ENCODE measurements around the gene TMEM54.

The TMEM54 gene

DNA sequence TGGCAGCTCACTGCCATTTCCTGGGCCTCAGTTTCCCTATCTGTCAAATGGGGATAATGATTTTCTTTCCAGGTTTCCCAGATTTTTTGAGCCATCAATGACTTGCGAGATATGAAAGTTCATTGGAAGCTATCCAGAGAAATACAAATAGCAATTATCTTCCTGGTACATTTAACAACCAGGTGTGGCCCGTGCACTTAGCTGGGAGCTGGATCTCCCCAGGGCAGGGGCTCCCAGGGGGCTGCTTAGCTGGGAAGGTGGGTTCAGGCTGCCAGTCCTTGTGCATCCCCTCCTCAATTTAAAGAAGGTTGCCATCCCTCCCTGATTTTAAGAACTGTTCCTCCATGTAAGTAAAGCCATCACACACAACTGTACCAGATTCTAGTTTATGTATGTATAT lies 3.6 kb upstream of the TMEM54 start:
- Mint-ChIP-seq H3K27me3 (ENCODE audit: low read depth, poor library complexity) (peaks cover 50% of the 10 kb centered on the region), H3K4me1 (no peaks in the 10 kb centered on the region), H3K27ac (no peak overlapping the region), H3K4me3 (no peak overlapping the region), H3K9me3 (no peaks in the 10 kb centered on the region), H3K36me3 (ENCODE audit: low read depth) (no peaks in the 10 kb centered on the region)
- no peak for DNase-seq
- TF ChIP-seq, protein P1, sequence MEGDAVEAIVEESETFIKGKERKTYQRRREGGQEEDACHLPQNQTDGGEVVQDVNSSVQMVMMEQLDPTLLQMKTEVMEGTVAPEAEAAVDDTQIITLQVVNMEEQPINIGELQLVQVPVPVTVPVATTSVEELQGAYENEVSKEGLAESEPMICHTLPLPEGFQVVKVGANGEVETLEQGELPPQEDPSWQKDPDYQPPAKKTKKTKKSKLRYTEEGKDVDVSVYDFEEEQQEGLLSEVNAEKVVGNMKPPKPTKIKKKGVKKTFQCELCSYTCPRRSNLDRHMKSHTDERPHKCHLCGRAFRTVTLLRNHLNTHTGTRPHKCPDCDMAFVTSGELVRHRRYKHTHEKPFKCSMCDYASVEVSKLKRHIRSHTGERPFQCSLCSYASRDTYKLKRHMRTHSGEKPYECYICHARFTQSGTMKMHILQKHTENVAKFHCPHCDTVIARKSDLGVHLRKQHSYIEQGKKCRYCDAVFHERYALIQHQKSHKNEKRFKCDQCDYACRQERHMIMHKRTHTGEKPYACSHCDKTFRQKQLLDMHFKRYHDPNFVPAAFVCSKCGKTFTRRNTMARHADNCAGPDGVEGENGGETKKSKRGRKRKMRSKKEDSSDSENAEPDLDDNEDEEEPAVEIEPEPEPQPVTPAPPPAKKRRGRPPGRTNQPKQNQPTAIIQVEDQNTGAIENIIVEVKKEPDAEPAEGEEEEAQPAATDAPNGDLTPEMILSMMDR (IDR thresholded peaks at IDR 0.05) = no peak

DNA sequence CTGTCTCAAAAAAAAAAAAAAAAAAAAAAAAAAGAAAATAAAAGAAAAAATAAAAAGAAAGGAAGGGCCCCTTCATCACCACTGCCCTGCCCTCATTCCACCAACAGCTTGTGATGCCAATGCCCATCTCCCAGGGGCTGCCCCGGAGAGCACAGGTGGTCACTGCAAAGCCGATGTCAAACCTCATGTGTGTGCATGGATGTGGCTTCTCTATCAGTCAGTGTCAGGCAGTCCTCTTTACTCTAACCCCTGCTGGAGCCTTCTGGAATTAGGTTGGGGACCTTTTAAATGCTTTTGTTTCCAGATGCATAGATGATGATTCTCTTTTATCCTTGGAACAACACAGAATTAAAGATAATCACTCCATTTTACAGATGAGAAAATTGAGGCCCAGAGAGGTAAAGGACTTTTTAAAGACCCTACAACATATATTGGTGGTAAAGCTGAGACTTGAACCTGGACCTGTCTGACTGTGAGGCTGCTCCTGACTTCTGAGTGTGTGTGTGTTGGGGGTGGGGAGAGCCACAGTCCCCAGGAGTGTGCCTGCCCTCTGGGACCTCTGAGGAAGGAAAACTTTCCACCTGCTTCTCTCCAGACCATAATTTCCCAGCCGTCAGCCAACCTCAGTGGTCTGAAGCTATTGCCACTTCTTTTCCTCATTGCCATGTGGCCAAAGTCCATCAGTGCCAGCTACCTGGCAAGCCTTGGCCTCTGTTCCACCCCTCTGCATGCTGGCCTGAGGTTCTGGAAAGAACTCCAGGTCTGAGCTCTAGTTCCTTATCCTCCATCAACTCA lies 3.0 kb upstream of the TMEM54 start:
- DNase-seq = no peak
- no peaks in the 10 kb centered on the region for H3K36me3 Mint-ChIP-seq (ENCODE audit: low read depth)
- TF ChIP-seq, protein P1 (IDR thresholded peaks at IDR 0.05) = no peak
- H3K4me1 Mint-ChIP-seq = no peaks in the 10 kb centered on the region
- H3K4me3 Mint-ChIP-seq = no peak overlapping the region
- peaks cover 57% of the 10 kb centered on the region for H3K27me3 Mint-ChIP-seq (ENCODE audit: low read depth, poor library complexity)
- H3K9me3 Mint-ChIP-seq = no peaks in the 10 kb centered on the region
- no peak overlapping the region for H3K27ac Mint-ChIP-seq

DNA sequence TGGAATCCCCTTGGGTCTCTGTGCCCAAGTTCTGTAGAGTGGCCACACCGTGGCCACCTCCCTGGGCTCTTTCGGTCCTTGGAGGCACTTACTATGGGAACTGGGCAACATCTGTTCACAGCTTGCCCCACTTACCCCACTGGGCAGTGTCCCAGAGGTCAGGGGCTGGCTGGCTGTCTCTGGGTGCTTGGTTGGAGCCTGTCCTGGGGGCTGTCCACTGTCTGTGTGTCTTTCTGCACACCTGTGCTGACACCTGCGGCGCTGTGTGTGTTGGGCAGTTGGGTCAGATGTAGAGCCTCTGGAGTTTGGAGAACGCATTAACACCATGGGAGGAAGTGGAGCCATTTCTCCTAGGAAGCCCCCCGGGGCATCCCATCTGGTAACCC lies 1.3 kb upstream of the TMEM54 start:
- H3K4me1 Mint-ChIP-seq = peaks cover 2% of the 10 kb centered on the region
- peak overlapping the region; percentile 46 for H3K4me3 Mint-ChIP-seq
- no peaks in the 10 kb centered on the region for H3K36me3 Mint-ChIP-seq (ENCODE audit: low read depth)
- H3K27ac Mint-ChIP-seq = no peak overlapping the region
- no peak for DNase-seq
- peaks cover 67% of the 10 kb centered on the region for H3K27me3 Mint-ChIP-seq (ENCODE audit: low read depth, poor library complexity)
- H3K9me3 Mint-ChIP-seq = no peaks in the 10 kb centered on the region
- TF ChIP-seq, protein P1 (IDR thresholded peaks at IDR 0.05) = no peak

DNA sequence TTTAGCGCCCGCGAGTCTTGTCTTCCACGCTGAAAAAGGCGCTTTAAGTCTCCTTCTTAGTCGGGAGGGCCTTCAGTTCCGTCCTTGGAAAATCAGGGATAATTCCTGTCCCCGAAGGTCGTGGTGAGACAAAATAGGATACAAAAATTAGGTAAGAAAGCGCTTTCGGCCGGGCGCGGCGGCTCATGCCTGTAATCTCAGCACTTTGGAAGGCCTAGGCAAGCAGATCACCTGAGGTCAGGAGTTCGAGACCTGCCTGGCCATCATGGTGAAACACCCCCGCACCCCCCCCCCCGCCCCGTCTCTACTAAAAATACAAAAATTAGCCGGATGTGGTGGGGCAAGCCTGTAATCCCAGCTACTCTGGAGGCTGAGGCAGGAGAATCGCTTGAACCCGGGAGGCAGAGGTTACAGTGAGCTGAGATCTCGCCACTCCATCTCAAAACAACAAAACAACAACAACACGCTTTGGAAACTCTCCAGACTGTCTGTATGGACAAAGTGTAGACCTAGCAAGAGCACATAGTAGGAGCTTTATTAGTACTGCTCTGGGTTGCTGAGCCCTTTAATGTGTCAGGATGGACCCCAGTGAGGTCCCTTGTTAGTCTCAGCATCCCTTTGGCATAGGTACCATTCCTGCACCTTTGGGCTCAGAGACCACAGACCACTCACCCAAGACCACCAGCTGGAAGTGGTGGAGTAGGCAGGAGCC lies 790 bp upstream of the TMEM54 start:
- H3K4me3 Mint-ChIP-seq = peak overlapping the region; percentile 79
- TF ChIP-seq, protein P1 (IDR thresholded peaks at IDR 0.05) = no peak
- H3K27ac Mint-ChIP-seq = no peak overlapping the region

DNA sequence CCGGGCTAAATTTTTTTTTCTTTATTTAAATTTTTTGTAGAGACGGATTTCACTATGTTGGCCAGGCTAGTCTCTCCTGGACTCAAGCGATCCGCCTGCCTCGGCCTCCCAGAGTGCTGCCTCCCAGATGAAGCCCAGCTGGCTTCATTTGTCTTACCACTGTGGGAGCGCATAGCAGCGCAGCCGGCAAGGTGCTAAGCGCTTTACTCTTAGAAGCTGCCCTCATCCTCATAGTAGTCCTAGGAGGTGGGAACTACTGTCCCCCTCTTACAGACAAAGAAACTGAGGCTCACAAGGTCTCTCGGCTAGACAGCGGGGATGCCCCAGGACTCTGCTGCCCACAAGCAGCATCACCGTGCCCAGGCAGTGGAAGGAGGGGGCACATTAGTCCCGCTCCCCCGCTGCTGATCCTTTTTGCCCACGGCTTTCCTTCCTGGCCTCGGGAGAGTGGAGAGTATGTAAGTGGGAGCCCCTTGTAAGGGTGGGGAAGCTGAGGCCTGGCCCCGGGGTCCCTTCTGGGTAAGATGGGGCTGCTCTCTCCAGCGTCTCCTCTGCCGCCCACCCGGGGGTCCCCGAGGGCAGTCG lies 726 bp downstream of the TMEM54 start:
- DNase-seq = no peak
- peaks cover 67% of the 10 kb centered on the region for H3K27me3 Mint-ChIP-seq (ENCODE audit: low read depth, poor library complexity)

More for the DNA sequence above, 790 bp upstream of the TMEM54 start:
- DNase-seq = no peak
- Mint-ChIP-seq H3K27me3 (ENCODE audit: low read depth, poor library complexity) (peaks cover 67% of the 10 kb centered on the region), H3K36me3 (ENCODE audit: low read depth) (no peaks in the 10 kb centered on the region), H3K9me3 (no peaks in the 10 kb centered on the region), H3K4me1 (peaks cover 8% of the 10 kb centered on the region)

More for the DNA sequence above, 726 bp downstream of the TMEM54 start:
- no peak overlapping the region for H3K27ac Mint-ChIP-seq
- peaks cover 9% of the 10 kb centered on the region for H3K4me1 Mint-ChIP-seq
- peak overlapping the region; percentile 74 for H3K4me3 Mint-ChIP-seq
- H3K9me3 Mint-ChIP-seq = no peaks in the 10 kb centered on the region
- no peaks in the 10 kb centered on the region for H3K36me3 Mint-ChIP-seq (ENCODE audit: low read depth)
- TF ChIP-seq, protein P1 (IDR thresholded peaks at IDR 0.05) = no peak
